ENCODE measurements around the gene KDM5B. TPM values are rescaled to one million over a fixed set of nuclear protein-coding genes. Genes with fewer than 3 reads are reported as not detected.

Gene KDM5B
- total and polyA plus RNA-seq, 12 donors, result 11.7 to 75.1 (median 41.4) TPM

GRCh38 chr1:202802998-202803932, 5.0 kb downstream of the KDM5B start:
- intact Hi-C loops (cut with DNase I), result no loop called here
- Histone ChIP-seq H3K27ac (peak overlapping the region in 2 of 5 donors; percentile 13 to 47), H3K4me3 (no peak overlapping the region), H3K36me3 (replicated peaks in 1 of 2) (no peaks in the 10 kb centered on the region), H3K27me3 (no peaks in the 10 kb centered on the region), H3K4me1 (replicated peaks in 1 of 2) (peaks cover 18 to 41% of the 10 kb centered on the region in 2 donors), H3K9me3 (replicated peaks in 1 of 3) (no peaks in the 10 kb centered on the region)
- WGBS, 4 donors, result 84 to 85% (median 85%) methylated on average over 15 of the region's 15 CpGs
- peak in 4 of 7 donors; percentile 20 to 51 (median 38) for DNase-seq
- TF ChIP-seq CTCF (IDR thresholded peaks at IDR 0.05) (no peak), POLR2A (IDR thresholded peaks at IDR 0.05) (no peak)

GRCh38 chr1:202802034-202802433, 6.2 kb downstream of the KDM5B start:
- Histone ChIP-seq H3K27me3 (no peaks in the 10 kb centered on the region), H3K9me3 (replicated peaks in 1 of 3) (no peaks in the 10 kb centered on the region), H3K27ac (no peak overlapping the region), H3K4me1 (replicated peaks in 1 of 2) (peaks cover 18 to 41% of the 10 kb centered on the region in 2 donors), H3K36me3 (replicated peaks in 1 of 2) (no peaks in the 10 kb centered on the region), H3K4me3 (no peak overlapping the region)
- intact Hi-C loops (cut with DNase I), result no loop called here
- no peak for TF ChIP-seq POLR2A (IDR thresholded peaks at IDR 0.05)
- no peak for TF ChIP-seq CTCF (IDR thresholded peaks at IDR 0.05)
- no peak for DNase-seq
- WGBS, 4 donors, result 71 to 93% (median 83%) methylated on average over 2 of the region's 2 CpGs

- Histone ChIP-seq H3K27ac (no peak overlapping the region), H3K36me3 (replicated peaks in 1 of 2) (no peaks in the 10 kb centered on the region), H3K9me3 (replicated peaks in 1 of 3) (no peaks in the 10 kb centered on the region), H3K27me3 (no peaks in the 10 kb centered on the region), H3K4me1 (replicated peaks in 1 of 2) (peaks cover 15 to 37% of the 10 kb centered on the region in 2 donors), H3K4me3 (no peak overlapping the region)
- DNase-seq, result no peak
- intact Hi-C loops (cut with DNase I), result no loop called here
- 81 to 96% (median 88%) methylated on average over 2 of the region's 2 CpGs for WGBS, 4 donors
- no peak for TF ChIP-seq CTCF (IDR thresholded peaks at IDR 0.05)
Observed at GRCh38 chr1:202801175-202801574, 7.0 kb downstream of the KDM5B start.

- TF ChIP-seq CTCF (IDR thresholded peaks at IDR 0.05), result no peak
- TF ChIP-seq POLR2A (IDR thresholded peaks at IDR 0.05), result no peak
- H3K27me3 ChIP-seq, result no peaks in the 10 kb centered on the region
- no peaks in the 10 kb centered on the region for H3K9me3 ChIP-seq (replicated peaks in 1 of 3)
- no peak overlapping the region for H3K27ac ChIP-seq
- H3K4me1 ChIP-seq (replicated peaks in 1 of 2), result peaks cover 10 to 33% of the 10 kb centered on the region in 2 donors
- no peaks in the 10 kb centered on the region for H3K36me3 ChIP-seq (replicated peaks in 1 of 2)
- DNase-seq, result peak in 1 of 7 donors; percentile 20
- no peak overlapping the region for H3K4me3 ChIP-seq
- WGBS, 4 donors, result 94 to 100% (median 96%) methylated on average over 1 of the region's 1 CpG
- intact Hi-C loops (cut with DNase I), result no loop called here
Observed at GRCh38 chr1:202800742-202801141, 7.5 kb downstream of the KDM5B start.
